GM12892 (cell line): ENCODE measurements around the gene HSPA9.

Experiments
- POLR2A ChIP-seq: IDR thresholded peaks from 2 replicates; pipeline ENCODE4 v1.6.1; 2011; ENCODE audit warnings: low read depth, low read length, control low read depth
- POLR2AphosphoS5 ChIP-seq: IDR thresholded peaks from 2 replicates; pipeline ENCODE4 v1.6.1; 2011; ENCODE audit warnings: low read depth, low read length, control low read depth
- TAF1 ChIP-seq: IDR thresholded peaks from 2 replicates; pipeline ENCODE4 v1.6.1; 2011; ENCODE audit warnings: low read depth, mild to moderate bottlenecking, control low read depth, low read length, borderline replicate concordance

GRCh38 chr5:138543730-138544104, 31.5 kb downstream of the HSPA9 start:
- TF ChIP-seq POLR2A = peak; percentile 54
- TF ChIP-seq TAF1 = no peak
- TF ChIP-seq POLR2AphosphoS5 = no peak
